GM23338 (cell line): ENCODE results near the gene PINK1. TPM values are rescaled to one million over a fixed set of nuclear protein-coding genes. Genes with fewer than 3 reads are reported as not detected.
A peak's percentile ranks its signal among the peaks of the same experiment; 100 is the strongest.

Source experiments
- ATAC-seq: fragments of 200-7000 bp; cut with Tn5 transposase; 3 replicates; pipeline ENCODE4 v1.9.1; 2020
- DNase-seq: peaks from one replicate; pipeline ENCODE4 v3.0.0-alpha.2; 2015; ENCODE audit warnings: low spot score
- H2AFZ ChIP-seq: fragments of 200-600 bp; sonication (generic); 2 replicates; pipeline ENCODE4 v1.8.0; 2016; ENCODE audit warnings: antibody characterized with exemption, mild to moderate bottlenecking, moderate library complexity
- H3F3A ChIP-seq: fragments of 200-600 bp; sonication (generic); replicated peaks from 2 replicates; pipeline ENCODE4 v1.8.0; 2017; ENCODE audit warnings: antibody characterized with exemption, mixed run types, low read depth
- H3K27ac ChIP-seq: fragments of 200-600 bp; sonication (generic); 2 replicates; pipeline ENCODE4 v1.6.1; 2016; ENCODE audit warnings: low read depth
- H3K27me3 ChIP-seq: fragments of 200-600 bp; sonication (generic); 2 replicates; pipeline ENCODE4 v1.8.0; 2016; ENCODE audit warnings: mild to moderate bottlenecking, mixed run types, moderate library complexity; ENCODE audit not compliant: insufficient read depth
- H3K36me3 ChIP-seq: fragments of 200-600 bp; sonication (generic); 2 replicates; pipeline ENCODE4 v1.8.0; 2016; ENCODE audit warnings: mild to moderate bottlenecking; ENCODE audit not compliant: insufficient read depth
- H3K4me1 ChIP-seq: fragments of 200-600 bp; sonication (generic); 2 replicates; pipeline ENCODE4 v1.8.0; 2016; ENCODE audit warnings: mild to moderate bottlenecking, moderate library complexity; ENCODE audit not compliant: insufficient read depth
- H3K4me2 ChIP-seq: fragments of 200-600 bp; sonication (generic); 2 replicates; pipeline ENCODE4 v1.7.1; 2017; ENCODE audit warnings: mixed run types
- H3K4me3 ChIP-seq: fragments of 200-600 bp; sonication (generic); 2 replicates; pipeline ENCODE4 v1.6.1; 2016; ENCODE audit warnings: mixed run types
- H3K79me2 ChIP-seq: fragments of 200-600 bp; sonication (generic); replicated peaks from 2 replicates; pipeline ENCODE4 v1.8.0; 2017; ENCODE audit warnings: mild to moderate bottlenecking; ENCODE audit not compliant: insufficient read depth
- H3K9me2 ChIP-seq: fragments of 200-600 bp; sonication (generic); 2 replicates; pipeline ENCODE4 v1.8.0; 2017; ENCODE audit not compliant: insufficient read depth
- H4K20me1 ChIP-seq: fragments of 200-600 bp; sonication (generic); replicated peaks from 2 replicates; pipeline ENCODE4 v1.8.0; 2017; ENCODE audit warnings: mild to moderate bottlenecking; ENCODE audit not compliant: insufficient read depth
- H3K27ac Mint-ChIP-seq: 2 replicates; pipeline ENCODE4 v1.8.0; 2020; ENCODE audit warnings: inconsistent platforms, mild to moderate bottlenecking, moderate library complexity, mixed read lengths
- H3K27me3 Mint-ChIP-seq: 3 replicates; pipeline ENCODE4 v1.8.0; 2022; ENCODE audit warnings: low read depth, mild to moderate bottlenecking, moderate library complexity, mixed read lengths, inconsistent platforms; ENCODE audit not compliant: insufficient read depth, poor library complexity
- H3K36me3 Mint-ChIP-seq: 3 replicates; pipeline ENCODE4 v1.8.0; 2021; ENCODE audit warnings: low read depth, mild to moderate bottlenecking, inconsistent platforms, moderate library complexity, mixed read lengths
- H3K4me1 Mint-ChIP-seq: 3 replicates; pipeline ENCODE4 v1.8.0; 2020; ENCODE audit warnings: mild to moderate bottlenecking, inconsistent platforms, mixed read lengths
- H3K4me3 Mint-ChIP-seq: 3 replicates; pipeline ENCODE4 v1.8.0; 2021; ENCODE audit warnings: moderate library complexity, mild to moderate bottlenecking, inconsistent platforms, mixed read lengths
- H3K9me3 Mint-ChIP-seq: 3 replicates; pipeline ENCODE4 v1.8.0; 2020; ENCODE audit warnings: moderate library complexity, mild to moderate bottlenecking, inconsistent platforms, mixed read lengths
- CREB1 ChIP-seq: fragments of 250-450 bp; sonication (Bioruptor Pico); IDR thresholded peaks from 2 replicates; pipeline ENCODE4 v1.5.0; 2020; ENCODE audit warnings: low read depth, mild to moderate bottlenecking, moderate library complexity
- ETS1 ChIP-seq: IDR thresholded peaks from 2 replicates; pipeline ENCODE4 v1.6.1; 2016; ENCODE audit warnings: antibody characterized with exemption
- EZH2 ChIP-seq: fragments of 200-600 bp; sonication (generic); IDR thresholded peaks from one replicate; pipeline ENCODE4 v1.8.0; 2017; ENCODE audit warnings: antibody characterized with exemption, mild to moderate bottlenecking, low read depth; ENCODE audit not compliant: unreplicated experiment
- NANOG ChIP-seq: IDR thresholded peaks from 2 replicates; pipeline ENCODE4 v1.6.1; 2016; ENCODE audit warnings: antibody characterized with exemption, borderline replicate concordance
- POLR2AphosphoS5 ChIP-seq: IDR thresholded peaks from 2 replicates; pipeline ENCODE4 v1.6.1; 2016; ENCODE audit warnings: antibody characterized with exemption, low read depth
- ZNF331 ChIP-seq: fragments of 250-450 bp; sonication (Bioruptor Pico); IDR thresholded peaks from 2 replicates; pipeline ENCODE4 v1.5.0; 2020; ENCODE audit warnings: low read depth, mild to moderate bottlenecking, moderate library complexity
- polyA plus RNA-seq: library from polyadenylated mRNA; unstranded; fragments of >200 nt; fragmentation: Nextera tagmentation; extraction: Ambion mirVana; gene quantifications from 2 replicates; pipeline ENCODE4 v1.2.1, GENCODE V29; 2016
- total RNA-seq: library from RNA; depleted of rRNA; stranded (reverse); fragments of >200 nt; shearing (Covaris generic); gene quantifications from 2 replicates; pipeline ENCODE4 v1.2.3, GENCODE V29; 2014
- TF ChIP-seq, protein P1 (sequence below), 2 experiments: fragments of 200-600 bp in 1 of 2; sonication (generic) in 1 of 2; conservative IDR thresholded peaks; 2 replicates each; pipeline versions ENCODE4 v1.5.1 to v1.6.1; 2016 to 2017; ENCODE audit warnings: antibody characterized with exemption in 2 of 2, low read depth in 2 of 2, mild to moderate bottlenecking in 2 of 2, moderate library complexity in 1 of 2
- TF ChIP-seq, protein P2 (sequence below): fragments of 250-450 bp; sonication (Bioruptor Pico); IDR thresholded peaks from 2 replicates; pipeline ENCODE4 v1.5.0; 2020; ENCODE audit warnings: mild to moderate bottlenecking, moderate library complexity

PINK1 gene
- total and polyA plus RNA-seq, 2 experiments from 2014 or later = 20.8 to 42.7 TPM

DNA sequence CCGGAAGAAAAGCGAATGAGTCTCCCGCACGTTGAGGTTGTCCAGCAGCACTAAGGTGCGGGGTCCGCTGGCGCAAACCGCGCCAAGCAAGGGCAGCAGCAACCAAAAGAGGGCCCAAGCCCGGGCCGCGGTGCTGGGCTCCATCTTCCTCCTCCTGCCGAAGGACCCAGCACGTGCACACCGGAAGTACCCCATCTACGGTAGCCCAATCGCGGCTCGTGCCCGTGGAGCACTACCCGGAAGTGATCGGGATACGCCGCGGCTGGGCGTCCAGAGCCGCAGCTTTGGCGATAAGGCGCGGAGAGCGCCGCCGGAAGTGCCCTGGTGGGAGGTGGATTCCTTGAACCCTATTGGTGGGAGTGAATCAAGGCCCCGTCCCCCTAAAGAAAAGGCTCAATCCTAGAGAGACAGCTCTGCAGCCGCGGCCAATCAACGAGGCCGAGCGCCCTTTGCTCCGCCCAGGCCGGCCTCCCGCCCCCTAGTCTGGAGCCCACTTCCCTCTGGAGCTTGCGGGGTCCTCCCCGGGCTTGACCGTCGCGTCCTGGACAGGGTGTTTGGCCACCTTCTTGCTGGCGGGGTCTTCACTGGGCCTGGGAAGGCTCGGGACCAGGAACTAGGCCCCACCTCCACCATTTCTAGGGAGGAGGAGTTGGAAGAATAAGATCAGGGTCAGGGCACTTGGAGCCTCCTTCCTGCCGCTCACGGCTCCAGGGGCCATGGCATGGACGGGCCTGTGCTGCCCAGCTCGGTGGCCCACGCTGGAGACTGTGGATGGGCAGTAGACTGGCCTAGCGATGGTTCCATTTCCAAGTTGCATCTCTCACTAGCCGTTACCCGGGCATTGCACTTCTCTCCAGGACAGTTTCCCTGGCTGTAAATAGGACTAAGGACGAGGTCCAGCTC, 28.2 kb downstream of the PINK1 start, which contains the start of gene DDOST:
Gene DDOST (minus strand): TSS at position 163 of the 903 bp plus-strand sequence. CDS start 19 bp downstream, at position 144.
- Mint-ChIP-seq H3K27ac (peak within 1 kb of the TSS; percentile 97), H3K36me3 (peaks cover 30% of the 10 kb centered on the region), H3K4me3 (peak within 1 kb of the TSS; percentile 98), H3K27me3 (peaks cover 7% of the 10 kb centered on the region), H3K4me1 (peaks cover 18% of the 10 kb centered on the region), H3K9me3 (no peaks in the 10 kb centered on the region)
- Histone ChIP-seq H3K36me3 (0 out of 2 replicates have a peak, but pooled peaks cover 3% of the 10 kb centered on the region), H3F3A (0 out of 2 replicates have a peak, but pooled peaks cover 10% of the 10 kb centered on the region), H3K9me2 (no peaks in the 10 kb centered on the region), H3K79me2 (peaks cover 47% of the 10 kb centered on the region), H3K4me1 (peaks cover 11% of the 10 kb centered on the region), H3K4me3 (peak within 1 kb of the TSS; percentile 98), H2AFZ (peak within 1 kb of the TSS; percentile 89), H3K4me2 (peak within 1 kb of the TSS; percentile 99), H3K27ac (peak within 1 kb of the TSS; percentile 83; the same call in 1 of the 2 replicates), H3K27me3 (no peaks in the 10 kb centered on the region), H4K20me1 (peaks cover 12% of the 10 kb centered on the region)
- ATAC-seq (peak; percentile 96), DNase-seq (peak; percentile 99)
- TF ChIP-seq, protein P1, sequence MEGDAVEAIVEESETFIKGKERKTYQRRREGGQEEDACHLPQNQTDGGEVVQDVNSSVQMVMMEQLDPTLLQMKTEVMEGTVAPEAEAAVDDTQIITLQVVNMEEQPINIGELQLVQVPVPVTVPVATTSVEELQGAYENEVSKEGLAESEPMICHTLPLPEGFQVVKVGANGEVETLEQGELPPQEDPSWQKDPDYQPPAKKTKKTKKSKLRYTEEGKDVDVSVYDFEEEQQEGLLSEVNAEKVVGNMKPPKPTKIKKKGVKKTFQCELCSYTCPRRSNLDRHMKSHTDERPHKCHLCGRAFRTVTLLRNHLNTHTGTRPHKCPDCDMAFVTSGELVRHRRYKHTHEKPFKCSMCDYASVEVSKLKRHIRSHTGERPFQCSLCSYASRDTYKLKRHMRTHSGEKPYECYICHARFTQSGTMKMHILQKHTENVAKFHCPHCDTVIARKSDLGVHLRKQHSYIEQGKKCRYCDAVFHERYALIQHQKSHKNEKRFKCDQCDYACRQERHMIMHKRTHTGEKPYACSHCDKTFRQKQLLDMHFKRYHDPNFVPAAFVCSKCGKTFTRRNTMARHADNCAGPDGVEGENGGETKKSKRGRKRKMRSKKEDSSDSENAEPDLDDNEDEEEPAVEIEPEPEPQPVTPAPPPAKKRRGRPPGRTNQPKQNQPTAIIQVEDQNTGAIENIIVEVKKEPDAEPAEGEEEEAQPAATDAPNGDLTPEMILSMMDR (conservative IDR thresholded peaks at IDR 0.05; ENCODE audit: low read depth in 2 of 2) = peak; percentile 19 to 49; a peak in 3 of 4 replicates
- TF ChIP-seq EZH2 (no peak), ETS1 (peak; percentile 82; the same call in 1 of the 2 replicates), ZNF331 (CRISPR knock-in tag) (no peak), CREB1 (CRISPR knock-in tag) (peak; percentile 51; the same call in 1 of the 2 replicates), POLR2AphosphoS5 (peak; percentile 89), NANOG (peak; percentile 89)
- TF ChIP-seq, protein P2, sequence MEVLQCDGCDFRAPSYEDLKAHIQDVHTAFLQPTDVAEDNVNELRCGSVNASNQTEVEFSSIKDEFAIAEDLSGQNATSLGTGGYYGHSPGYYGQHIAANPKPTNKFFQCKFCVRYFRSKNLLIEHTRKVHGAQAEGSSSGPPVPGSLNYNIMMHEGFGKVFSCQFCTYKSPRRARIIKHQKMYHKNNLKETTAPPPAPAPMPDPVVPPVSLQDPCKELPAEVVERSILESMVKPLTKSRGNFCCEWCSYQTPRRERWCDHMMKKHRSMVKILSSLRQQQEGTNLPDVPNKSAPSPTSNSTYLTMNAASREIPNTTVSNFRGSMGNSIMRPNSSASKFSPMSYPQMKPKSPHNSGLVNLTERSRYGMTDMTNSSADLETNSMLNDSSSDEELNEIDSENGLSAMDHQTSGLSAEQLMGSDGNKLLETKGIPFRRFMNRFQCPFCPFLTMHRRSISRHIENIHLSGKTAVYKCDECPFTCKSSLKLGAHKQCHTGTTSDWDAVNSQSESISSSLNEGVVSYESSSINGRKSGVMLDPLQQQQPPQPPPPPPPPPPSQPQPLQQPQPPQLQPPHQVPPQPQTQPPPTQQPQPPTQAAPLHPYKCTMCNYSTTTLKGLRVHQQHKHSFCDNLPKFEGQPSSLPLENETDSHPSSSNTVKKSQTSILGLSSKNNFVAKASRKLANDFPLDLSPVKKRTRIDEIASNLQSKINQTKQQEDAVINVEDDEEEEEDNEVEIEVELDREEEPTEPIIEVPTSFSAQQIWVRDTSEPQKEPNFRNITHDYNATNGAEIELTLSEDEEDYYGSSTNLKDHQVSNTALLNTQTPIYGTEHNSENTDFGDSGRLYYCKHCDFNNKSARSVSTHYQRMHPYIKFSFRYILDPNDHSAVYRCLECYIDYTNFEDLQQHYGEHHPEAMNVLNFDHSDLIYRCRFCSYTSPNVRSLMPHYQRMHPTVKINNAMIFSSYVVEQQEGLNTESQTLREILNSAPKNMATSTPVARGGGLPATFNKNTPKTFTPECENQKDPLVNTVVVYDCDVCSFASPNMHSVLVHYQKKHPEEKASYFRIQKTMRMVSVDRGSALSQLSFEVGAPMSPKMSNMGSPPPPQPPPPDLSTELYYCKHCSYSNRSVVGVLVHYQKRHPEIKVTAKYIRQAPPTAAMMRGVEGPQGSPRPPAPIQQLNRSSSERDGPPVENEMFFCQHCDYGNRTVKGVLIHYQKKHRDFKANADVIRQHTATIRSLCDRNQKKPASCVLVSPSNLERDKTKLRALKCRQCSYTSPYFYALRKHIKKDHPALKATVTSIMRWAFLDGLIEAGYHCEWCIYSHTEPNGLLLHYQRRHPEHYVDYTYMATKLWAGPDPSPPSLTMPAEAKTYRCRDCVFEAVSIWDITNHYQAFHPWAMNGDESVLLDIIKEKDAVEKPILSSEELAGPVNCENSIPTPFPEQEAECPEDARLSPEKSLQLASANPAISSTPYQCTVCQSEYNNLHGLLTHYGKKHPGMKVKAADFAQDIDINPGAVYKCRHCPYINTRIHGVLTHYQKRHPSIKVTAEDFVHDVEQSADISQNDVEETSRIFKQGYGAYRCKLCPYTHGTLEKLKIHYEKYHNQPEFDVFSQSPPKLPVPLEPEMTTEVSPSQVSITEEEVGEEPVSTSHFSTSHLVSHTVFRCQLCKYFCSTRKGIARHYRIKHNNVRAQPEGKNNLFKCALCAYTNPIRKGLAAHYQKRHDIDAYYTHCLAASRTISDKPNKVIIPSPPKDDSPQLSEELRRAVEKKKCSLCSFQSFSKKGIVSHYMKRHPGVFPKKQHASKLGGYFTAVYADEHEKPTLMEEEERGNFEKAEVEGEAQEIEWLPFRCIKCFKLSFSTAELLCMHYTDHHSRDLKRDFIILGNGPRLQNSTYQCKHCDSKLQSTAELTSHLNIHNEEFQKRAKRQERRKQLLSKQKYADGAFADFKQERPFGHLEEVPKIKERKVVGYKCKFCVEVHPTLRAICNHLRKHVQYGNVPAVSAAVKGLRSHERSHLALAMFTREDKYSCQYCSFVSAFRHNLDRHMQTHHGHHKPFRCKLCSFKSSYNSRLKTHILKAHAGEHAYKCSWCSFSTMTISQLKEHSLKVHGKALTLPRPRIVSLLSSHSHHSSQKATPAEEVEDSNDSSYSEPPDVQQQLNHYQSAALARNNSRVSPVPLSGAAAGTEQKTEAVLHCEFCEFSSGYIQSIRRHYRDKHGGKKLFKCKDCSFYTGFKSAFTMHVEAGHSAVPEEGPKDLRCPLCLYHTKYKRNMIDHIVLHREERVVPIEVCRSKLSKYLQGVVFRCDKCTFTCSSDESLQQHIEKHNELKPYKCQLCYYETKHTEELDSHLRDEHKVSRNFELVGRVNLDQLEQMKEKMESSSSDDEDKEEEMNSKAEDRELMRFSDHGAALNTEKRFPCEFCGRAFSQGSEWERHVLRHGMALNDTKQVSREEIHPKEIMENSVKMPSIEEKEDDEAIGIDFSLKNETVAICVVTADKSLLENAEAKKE = no peak
